ENCODE data around the gene MBD3. TPM values are rescaled to one million over a fixed set of nuclear protein-coding genes. Genes with fewer than 3 reads are reported as not detected.

MBD3 gene
- total RNA-seq, 2 experiments from 2014 or later, result 34.3 to 35.2 TPM

GRCh38 chr19:1618157-1619093 is 25.8 kb upstream of the MBD3 start:
- TF ChIP-seq, protein P1, sequence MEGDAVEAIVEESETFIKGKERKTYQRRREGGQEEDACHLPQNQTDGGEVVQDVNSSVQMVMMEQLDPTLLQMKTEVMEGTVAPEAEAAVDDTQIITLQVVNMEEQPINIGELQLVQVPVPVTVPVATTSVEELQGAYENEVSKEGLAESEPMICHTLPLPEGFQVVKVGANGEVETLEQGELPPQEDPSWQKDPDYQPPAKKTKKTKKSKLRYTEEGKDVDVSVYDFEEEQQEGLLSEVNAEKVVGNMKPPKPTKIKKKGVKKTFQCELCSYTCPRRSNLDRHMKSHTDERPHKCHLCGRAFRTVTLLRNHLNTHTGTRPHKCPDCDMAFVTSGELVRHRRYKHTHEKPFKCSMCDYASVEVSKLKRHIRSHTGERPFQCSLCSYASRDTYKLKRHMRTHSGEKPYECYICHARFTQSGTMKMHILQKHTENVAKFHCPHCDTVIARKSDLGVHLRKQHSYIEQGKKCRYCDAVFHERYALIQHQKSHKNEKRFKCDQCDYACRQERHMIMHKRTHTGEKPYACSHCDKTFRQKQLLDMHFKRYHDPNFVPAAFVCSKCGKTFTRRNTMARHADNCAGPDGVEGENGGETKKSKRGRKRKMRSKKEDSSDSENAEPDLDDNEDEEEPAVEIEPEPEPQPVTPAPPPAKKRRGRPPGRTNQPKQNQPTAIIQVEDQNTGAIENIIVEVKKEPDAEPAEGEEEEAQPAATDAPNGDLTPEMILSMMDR (IDR thresholded peaks at IDR 0.05), result no peak
- Mint-ChIP-seq H3K36me3 (ENCODE audit: low read depth) (peaks cover 42% of the 10 kb centered on the region), H3K4me1 (ENCODE audit: low read depth) (peaks cover 17% of the 10 kb centered on the region), H3K9me3 (no peaks in the 10 kb centered on the region), H3K4me3 (no peak overlapping the region), H3K27me3 (no peaks in the 10 kb centered on the region), H3K27ac (no peak overlapping the region)
- DNase-seq (peak in 5 of 14 experiments; percentile 11 to 53 (median 38)), ATAC-seq (ENCODE audit: poor library complexity) (no peak)
- Histone ChIP-seq H3K27me3 (ENCODE audit: control insufficient read depth in 1 of 2, insufficient read depth in 2 of 2, low read length in 2 of 2) (no peaks in the 10 kb centered on the region), H3K9me3 (ENCODE audit: control insufficient read depth in 1 of 2, insufficient read depth in 1 of 2, low read length in 2 of 2) (no peaks in the 10 kb centered on the region), H3K27ac (ENCODE audit: low read depth in 1 of 2, low read length in 2 of 2) (no peak overlapping the region), H3K36me3 (ENCODE audit: insufficient read depth, low read length) (peaks cover 48% of the 10 kb centered on the region), H3K4me1 (ENCODE audit: insufficient read depth, low read length) (peaks cover 13% of the 10 kb centered on the region), H3K4me3 (ENCODE audit: low read length) (no peak overlapping the region)
- intact Hi-C loops (cut with DNase I, micrococcal nuclease), result no loop called here
- POLR2A ChIA-PET, result interaction anchor here (1.2 kb wide), 1 partner anchor 34 kb away, joined by 4 read pairs; the partner anchor contains the start of gene TCF3
- CTCF ChIA-PET, result no interaction called here

DNA sequence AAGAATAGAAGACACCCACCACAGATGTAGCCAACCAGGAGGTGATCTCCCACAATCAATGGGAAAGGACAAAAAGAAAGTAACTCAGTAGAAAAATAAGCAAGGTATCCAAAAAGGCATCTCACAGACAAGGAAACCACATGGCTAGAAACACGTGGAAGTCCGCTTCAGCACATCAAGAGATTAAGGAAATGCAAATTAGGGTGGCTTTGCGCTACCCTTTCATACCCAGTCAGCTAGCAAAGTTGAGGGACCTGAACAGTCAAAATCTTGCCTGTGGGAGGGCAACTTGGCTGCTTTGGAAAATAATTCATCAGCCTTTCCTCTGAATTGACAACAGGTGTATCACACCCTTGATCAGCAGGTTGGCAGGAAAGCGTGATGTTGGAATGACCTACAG is 24.2 kb upstream of the MBD3 start:
- Mint-ChIP-seq H3K27ac (no peak overlapping the region), H3K4me1 (ENCODE audit: low read depth) (peaks cover 17% of the 10 kb centered on the region), H3K9me3 (no peaks in the 10 kb centered on the region), H3K36me3 (ENCODE audit: low read depth) (peaks cover 44% of the 10 kb centered on the region), H3K4me3 (no peak overlapping the region), H3K27me3 (no peaks in the 10 kb centered on the region)
- CTCF ChIA-PET, result interaction anchor here (1.4 kb wide), 1 partner anchor 11 kb away, joined by 4 read pairs; no protein-coding TSS in a partner anchor
- DNase-seq, result peak in 1 of 14 experiments; percentile 24
- intact Hi-C loops (cut with DNase I, micrococcal nuclease), result no loop called here
- Histone ChIP-seq H3K9me3 (ENCODE audit: control insufficient read depth in 1 of 2, insufficient read depth in 1 of 2, low read length in 2 of 2) (no peaks in the 10 kb centered on the region), H3K27me3 (ENCODE audit: control insufficient read depth in 1 of 2, insufficient read depth in 2 of 2, low read length in 2 of 2) (no peaks in the 10 kb centered on the region), H3K36me3 (ENCODE audit: insufficient read depth, low read length) (peaks cover 58% of the 10 kb centered on the region), H3K4me1 (ENCODE audit: insufficient read depth, low read length) (peaks cover 17% of the 10 kb centered on the region), H3K27ac (ENCODE audit: low read depth in 1 of 2, low read length in 2 of 2) (no peak overlapping the region), H3K4me3 (ENCODE audit: low read length) (no peak overlapping the region)
- TF ChIP-seq, protein P1 (IDR thresholded peaks at IDR 0.05), result no peak
- ATAC-seq (ENCODE audit: poor library complexity), result no peak
- POLR2A ChIA-PET, result interaction anchor here (1.0 to 1.2 kb wide), 2 partner anchors 24 to 36 kb away, joined by 3 to 4 read pairs; partner anchors contain the start of gene TCF3

GRCh38 chr19:1616396-1616795 is 23.7 kb upstream of the MBD3 start:
- Mint-ChIP-seq H3K4me1 (ENCODE audit: low read depth) (peaks cover 17% of the 10 kb centered on the region), H3K4me3 (no peak overlapping the region), H3K27ac (no peak overlapping the region), H3K36me3 (ENCODE audit: low read depth) (peaks cover 47% of the 10 kb centered on the region), H3K27me3 (no peaks in the 10 kb centered on the region), H3K9me3 (no peaks in the 10 kb centered on the region)
- POLR2A ChIA-PET, result interaction anchor here (1.0 kb wide), 1 partner anchor 23 kb away, joined by 3 read pairs; no protein-coding TSS in a partner anchor
- ATAC-seq (ENCODE audit: poor library complexity), result no peak
- H3K4me1 ChIP-seq (ENCODE audit: insufficient read depth, low read length), result peaks cover 17% of the 10 kb centered on the region
- H3K27ac ChIP-seq (ENCODE audit: low read depth in 1 of 2, low read length in 2 of 2), result no peak overlapping the region
- H3K9me3 ChIP-seq (ENCODE audit: control insufficient read depth in 1 of 2, insufficient read depth in 1 of 2, low read length in 2 of 2), result no peaks in the 10 kb centered on the region
- H3K36me3 ChIP-seq (ENCODE audit: insufficient read depth, low read length), result peaks cover 55% of the 10 kb centered on the region
- intact Hi-C loops (cut with DNase I, micrococcal nuclease), result no loop called here
- no peak overlapping the region for H3K4me3 ChIP-seq (ENCODE audit: low read length)
- DNase-seq, result no peak
- TF ChIP-seq, protein P1 (IDR thresholded peaks at IDR 0.05), result no peak
- CTCF ChIA-PET, result interaction anchor here (1.4 kb wide), 1 partner anchor 11 kb away, joined by 4 read pairs; no protein-coding TSS in a partner anchor
- no peaks in the 10 kb centered on the region for H3K27me3 ChIP-seq (ENCODE audit: control insufficient read depth in 1 of 2, insufficient read depth in 2 of 2, low read length in 2 of 2)
